Mucosa of descending colon (tissue), 3 donors: Measurements from ENCODE around the gene CFAP99. TPM values are rescaled to one million over a fixed set of nuclear protein-coding genes. Genes with fewer than 3 reads are reported as not detected.

Experiments
- ATAC-seq: fragments of 200-7000 bp; cut with Tn5 transposase; one replicate; pipeline ENCODE4 v1.9.1; 2020; ENCODE audit warnings: mild to moderate bottlenecking, moderate library complexity
- DNase-seq, 3 donors: peaks; one replicate each; pipeline ENCODE4 v3.0.0-alpha.2; 2020
- H3K36me3 ChIP-seq: fragments of 200-600 bp; one replicate; pipeline ENCODE4 v1.8.0; 2021; ENCODE audit warnings: low read depth, mild to moderate bottlenecking
- H3K4me1 ChIP-seq: fragments of 200-600 bp; one replicate; pipeline ENCODE4 v1.8.0; 2021; ENCODE audit warnings: low read depth, mild to moderate bottlenecking
- H3K4me3 ChIP-seq: fragments of 200-600 bp; one replicate; pipeline ENCODE4 v1.8.0; 2021; ENCODE audit warnings: mild to moderate bottlenecking
- H3K9me3 ChIP-seq: fragments of 200-600 bp; one replicate; pipeline ENCODE4 v1.8.0; 2021; ENCODE audit warnings: mild to moderate bottlenecking
- intact Hi-C, 2 donors: fragments of 100-400 bp; cut with DNase I in 1 of 2; cut with micrococcal nuclease in 1 of 2; formaldehyde crosslinking; loops; one replicate each; pipeline versions ENCODE4 v1.11.0 to v1.11.1; 2022; cut with DNase I, micrococcal nuclease
- total RNA-seq, 3 donors: library from RNA; stranded (reverse); fragmentation: NEBNext Ultra II Directional in 2 of 3; extraction: Animal tissue kit (Norgen Biotek cat#: 25700) in 2 of 3; gene quantifications; one replicate each; pipeline versions ENCODE4 v1.2.1 to v1.2.4, GENCODE V29; 2021 to 2023
- TF ChIP-seq, protein P1 (sequence below): fragments of 200-600 bp; IDR thresholded peaks from one replicate; pipeline ENCODE4 v1.8.0; 2022; ENCODE audit warnings: antibody characterized with exemption, mild to moderate bottlenecking
- donor health status: DM: no; HTN: no; CAD: no; lungs with moderate emphysema.
- donor health status: DM: no; HTN: no; CAD: no.
- donor health status: DM: no; HTN: yes; CAD: no.

CFAP99 gene
- total RNA-seq, 3 donors from 2014 or later, result 1.2 to 1.3 (median 1.2) TPM

DNA sequence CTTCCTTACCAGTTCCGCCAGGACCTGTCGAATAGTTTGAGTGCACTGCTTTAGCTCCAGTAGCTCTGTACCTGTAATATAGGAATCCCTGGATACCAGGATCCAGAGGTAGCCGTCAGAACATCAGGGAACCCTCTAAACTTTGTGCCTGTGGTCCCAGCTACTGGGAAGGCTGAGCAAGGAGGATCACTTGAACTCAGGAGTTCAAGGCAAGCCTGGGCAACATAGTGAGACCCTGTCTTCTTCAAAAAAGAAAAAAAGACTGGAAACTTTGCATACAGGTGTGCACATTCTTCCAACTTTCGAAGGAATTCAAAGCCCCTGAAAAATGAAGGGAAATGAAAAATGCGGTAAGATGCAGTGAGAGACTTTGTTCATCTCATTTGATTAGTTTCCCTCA lies 85.1 kb downstream of the CFAP99 start:
- intact Hi-C loops, result no loop called here
- no peak for ATAC-seq
- TF ChIP-seq, protein P1, sequence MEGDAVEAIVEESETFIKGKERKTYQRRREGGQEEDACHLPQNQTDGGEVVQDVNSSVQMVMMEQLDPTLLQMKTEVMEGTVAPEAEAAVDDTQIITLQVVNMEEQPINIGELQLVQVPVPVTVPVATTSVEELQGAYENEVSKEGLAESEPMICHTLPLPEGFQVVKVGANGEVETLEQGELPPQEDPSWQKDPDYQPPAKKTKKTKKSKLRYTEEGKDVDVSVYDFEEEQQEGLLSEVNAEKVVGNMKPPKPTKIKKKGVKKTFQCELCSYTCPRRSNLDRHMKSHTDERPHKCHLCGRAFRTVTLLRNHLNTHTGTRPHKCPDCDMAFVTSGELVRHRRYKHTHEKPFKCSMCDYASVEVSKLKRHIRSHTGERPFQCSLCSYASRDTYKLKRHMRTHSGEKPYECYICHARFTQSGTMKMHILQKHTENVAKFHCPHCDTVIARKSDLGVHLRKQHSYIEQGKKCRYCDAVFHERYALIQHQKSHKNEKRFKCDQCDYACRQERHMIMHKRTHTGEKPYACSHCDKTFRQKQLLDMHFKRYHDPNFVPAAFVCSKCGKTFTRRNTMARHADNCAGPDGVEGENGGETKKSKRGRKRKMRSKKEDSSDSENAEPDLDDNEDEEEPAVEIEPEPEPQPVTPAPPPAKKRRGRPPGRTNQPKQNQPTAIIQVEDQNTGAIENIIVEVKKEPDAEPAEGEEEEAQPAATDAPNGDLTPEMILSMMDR, result no peak
- H3K36me3 ChIP-seq, result no peaks in the 10 kb centered on the region
- no peaks in the 10 kb centered on the region for H3K4me1 ChIP-seq
- no peaks in the 10 kb centered on the region for H3K9me3 ChIP-seq
- DNase-seq, result no peak
- H3K4me3 ChIP-seq, result no peak overlapping the region

- Histone ChIP-seq H3K36me3 (peaks cover 5% of the 10 kb centered on the region), H3K4me3 (no peak overlapping the region), H3K9me3 (no peaks in the 10 kb centered on the region), H3K4me1 (no peaks in the 10 kb centered on the region)
- DNase-seq, result no peak
- ATAC-seq, result no peak
- TF ChIP-seq, protein P1, result no peak
- intact Hi-C loops, result no loop called here
These were observed 88.5 kb downstream of the CFAP99 start for GRCh38 chr4:2507259-2507658.

- Histone ChIP-seq H3K36me3 (peaks cover 5% of the 10 kb centered on the region), H3K4me3 (no peak overlapping the region), H3K9me3 (no peaks in the 10 kb centered on the region), H3K4me1 (no peaks in the 10 kb centered on the region)
- ATAC-seq, result no peak
- TF ChIP-seq, protein P1, result no peak
- DNase-seq, result no peak
- intact Hi-C loops, result no loop called here
These were observed 89.1 kb downstream of the CFAP99 start for GRCh38 chr4:2507855-2508254.

DNA sequence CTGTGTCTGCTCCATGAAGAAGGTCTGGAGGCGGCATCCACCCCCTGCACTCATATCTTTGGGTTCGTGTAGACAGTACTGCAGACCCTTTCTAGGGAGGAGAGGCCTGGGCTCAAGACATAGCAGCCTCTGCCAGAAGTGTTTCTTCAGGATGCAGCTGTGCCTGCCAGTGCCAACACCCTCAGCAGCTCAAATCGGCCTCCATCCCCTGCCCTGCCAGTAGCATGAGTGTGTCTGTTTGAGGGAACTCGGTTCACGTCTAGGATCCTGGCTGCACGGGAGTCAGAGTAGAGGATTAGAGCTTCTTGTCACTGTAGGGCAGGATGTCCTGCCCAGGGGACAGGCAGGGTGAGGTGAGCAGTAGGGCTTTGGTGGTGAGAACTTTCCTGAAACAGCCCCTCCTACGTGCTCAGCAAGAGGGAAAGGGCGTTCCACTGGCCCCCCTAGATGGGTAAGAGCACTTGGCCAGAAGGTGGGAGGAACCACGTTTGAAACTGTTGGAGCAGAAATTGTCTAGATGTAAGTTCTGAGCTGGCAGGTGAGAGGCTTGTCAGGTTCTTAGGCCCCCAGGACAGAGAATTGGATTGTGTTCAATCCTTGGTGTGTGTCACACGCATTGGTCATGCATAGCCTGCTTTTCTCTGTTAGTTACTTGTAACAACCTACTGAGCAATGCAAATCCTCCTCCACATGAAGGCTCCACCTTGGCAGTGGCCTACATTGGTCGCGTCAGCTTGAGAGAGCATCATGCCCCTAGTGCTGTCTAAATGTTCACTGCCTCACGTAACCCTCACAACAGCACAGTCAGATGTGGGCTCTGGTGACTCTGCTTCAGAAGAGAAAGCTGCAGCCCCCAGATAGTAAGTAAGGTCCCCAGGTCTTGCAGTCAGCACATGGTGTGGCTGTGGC lies 91.8 kb downstream of the CFAP99 start:
- Histone ChIP-seq H3K36me3 (peaks cover 5% of the 10 kb centered on the region), H3K4me1 (no peaks in the 10 kb centered on the region), H3K9me3 (no peaks in the 10 kb centered on the region), H3K4me3 (no peak overlapping the region)
- intact Hi-C loops, result no loop called here
- no peak for DNase-seq
- TF ChIP-seq, protein P1, result no peak
- ATAC-seq, result no peak

DNA sequence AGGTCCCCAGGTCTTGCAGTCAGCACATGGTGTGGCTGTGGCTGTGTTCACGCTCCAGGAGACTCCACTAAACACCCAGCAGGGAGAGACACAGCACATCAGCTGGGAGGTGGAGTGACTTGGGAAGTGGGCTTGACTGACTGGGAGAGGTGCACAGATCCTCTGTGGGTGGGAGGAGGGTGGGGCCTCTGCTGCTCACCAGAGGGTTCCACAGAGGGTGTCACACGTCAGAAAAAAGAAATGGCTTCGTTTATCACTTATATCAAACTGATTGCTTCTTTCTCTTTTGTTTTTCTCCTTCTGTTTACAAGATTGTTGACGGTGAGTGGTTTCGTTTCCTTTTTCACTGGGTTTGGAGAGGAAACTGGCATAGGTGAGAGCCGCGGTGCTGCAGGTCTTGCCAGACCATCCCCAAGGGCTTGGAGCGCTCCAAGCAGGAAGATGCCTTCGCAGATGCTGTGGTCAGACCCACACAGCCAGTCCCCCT lies 92.9 kb downstream of the CFAP99 start:
- no peak for ATAC-seq
- H3K36me3 ChIP-seq, result peaks cover 5% of the 10 kb centered on the region
- DNase-seq, result no peak
- TF ChIP-seq, protein P1, result no peak
- no peaks in the 10 kb centered on the region for H3K4me1 ChIP-seq
- intact Hi-C loops, result no loop called here
- H3K4me3 ChIP-seq, result no peak overlapping the region
- no peaks in the 10 kb centered on the region for H3K9me3 ChIP-seq

Other genes starting within 250 kb of the CFAP99 start
- gene HAUS3, start 176.8 kb upstream of the CFAP99 start, total RNA-seq, result 10 to 100 TPM in 2 of 3 donors, 1 to 10 TPM in 1; 9.9 to 13.7 (median 11.4) TPM
- 1 to 10 TPM; 1.4 to 4.6 (median 1.4) TPM for gene POLN, start 176.8 kb upstream of the CFAP99 start, total RNA-seq
- 10 to 100 TPM; 46.6 to 59.6 (median 52.6) TPM for gene MXD4, start 156.8 kb upstream of the CFAP99 start, total RNA-seq
- 10 to 100 TPM; 32.4 to 56.4 (median 42.9) TPM for gene ZFYVE28, start 310 bp upstream of the CFAP99 start, total RNA-seq
- gene RNF4, start 50.2 kb downstream of the CFAP99 start, total RNA-seq, result 10 to 100 TPM; 48.0 to 55.1 (median 51.9) TPM
- 10 to 100 TPM; 26.7 to 35.2 (median 28.6) TPM for gene FAM193A, start 117.7 kb downstream of the CFAP99 start, total RNA-seq